LNCAP (cell line): Measurements from ENCODE around the gene C17orf114.

Experiments
- CTCF ChIP-seq: fragments of 450-650 bp; IDR thresholded peaks from 2 replicates; pipeline ENCODE4 v1.5.1; 2017; ENCODE audit warnings: mild to moderate bottlenecking

C17orf114 gene

GRCh38 chr17:4806777-4807604 lies 4.9 kb upstream of the C17orf114 start, which contains the start of gene PLD2:
TSS of gene PLD2 (plus strand) at chr17:4807152. CDS start at chr17:4807773, 621 bp downstream.
- TF ChIP-seq CTCF, result no peak

GRCh38 chr17:4806456-4806776 lies 4.3 kb upstream of the C17orf114 start:
- TF ChIP-seq CTCF, result no peak

GRCh38 chr17:4800462-4801196 lies 1.5 kb downstream of the C17orf114 start:
- no peak for TF ChIP-seq CTCF

- no peak for TF ChIP-seq CTCF
Measured at GRCh38 chr17:4796552-4796920, 5.6 kb downstream of the C17orf114 start.

GRCh38 chr17:4795168-4795567 lies 7.0 kb downstream of the C17orf114 start:
- no peak for TF ChIP-seq CTCF

GRCh38 chr17:4790705-4791088 lies 11.4 kb downstream of the C17orf114 start:
- no peak for TF ChIP-seq CTCF

GRCh38 chr17:4789951-4790704 lies 12.0 kb downstream of the C17orf114 start:
- TF ChIP-seq CTCF, result peak; percentile 82
